HG03066 (cell line): ENCODE measurements around the gene PIAS2.
A peak's percentile ranks its signal among the peaks of the same experiment; 100 is the strongest.
"Not testable (repeated sequence)": the region's sequence is repeated elsewhere in the genome, so short reads cannot be mapped to it uniquely, and the experiment has no call there.

Source experiments
- ATAC-seq: cut with Tn5 transposase; IDR thresholded peaks from one replicate; pipeline ENCODE4 v1.9.1; 2021; ENCODE audit warnings: low read depth; ENCODE audit not compliant: unreplicated experiment

Gene PIAS2

GRCh38 chr18:46909497-46909896 is 7.8 kb downstream of the PIAS2 start:
- no peak for ATAC-seq

GRCh38 chr18:46903406-46903805 is 13.9 kb downstream of the PIAS2 start:
- ATAC-seq, result no peak

- no peak for ATAC-seq
These were observed 17.9 kb downstream of the PIAS2 start for GRCh38 chr18:46899274-46899948.

DNA sequence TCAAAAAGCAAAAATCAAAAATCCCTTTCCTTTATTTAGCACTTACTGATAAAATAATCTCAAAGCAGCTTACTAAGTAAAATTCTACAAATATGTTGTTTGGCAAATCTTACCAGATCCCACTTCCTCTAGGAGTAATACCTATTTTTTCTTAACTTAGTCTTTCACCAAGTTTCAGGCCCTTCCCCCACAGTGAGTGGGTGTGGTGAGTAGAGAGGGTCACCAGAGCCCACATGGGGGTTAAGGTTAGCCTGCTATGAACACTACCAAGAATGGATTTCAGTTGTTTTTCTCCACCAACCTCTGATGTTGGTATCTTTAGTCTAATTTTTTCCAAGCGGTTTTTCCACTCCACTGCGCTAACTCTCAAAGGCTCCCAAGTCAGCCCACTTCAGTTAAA is 23.2 kb downstream of the PIAS2 start:
- no peak for ATAC-seq

- ATAC-seq, result no peak
These were observed 23.9 kb downstream of the PIAS2 start for GRCh38 chr18:46893360-46893759.

DNA sequence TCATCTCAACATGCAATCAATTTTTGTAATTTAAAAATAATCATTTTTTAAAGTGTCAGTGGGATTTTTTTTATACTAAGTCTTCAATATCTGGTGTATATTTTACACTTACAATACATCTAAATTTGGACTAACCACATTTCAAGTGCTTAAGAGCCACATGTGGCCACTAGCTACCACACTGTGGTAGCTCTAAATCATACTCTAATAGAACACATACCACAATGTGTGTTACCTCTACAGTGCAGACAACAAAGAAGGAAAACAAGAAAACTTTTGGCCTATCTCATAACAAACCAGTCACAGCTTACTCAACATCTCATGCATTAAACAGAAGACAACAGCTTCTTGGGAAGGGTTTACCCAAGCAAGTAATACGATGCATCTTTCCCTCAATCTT is 24.5 kb downstream of the PIAS2 start:
- peak; percentile 52 for ATAC-seq

GRCh38 chr18:46891742-46892214 is 25.5 kb downstream of the PIAS2 start:
- peak; percentile 67 for ATAC-seq

DNA sequence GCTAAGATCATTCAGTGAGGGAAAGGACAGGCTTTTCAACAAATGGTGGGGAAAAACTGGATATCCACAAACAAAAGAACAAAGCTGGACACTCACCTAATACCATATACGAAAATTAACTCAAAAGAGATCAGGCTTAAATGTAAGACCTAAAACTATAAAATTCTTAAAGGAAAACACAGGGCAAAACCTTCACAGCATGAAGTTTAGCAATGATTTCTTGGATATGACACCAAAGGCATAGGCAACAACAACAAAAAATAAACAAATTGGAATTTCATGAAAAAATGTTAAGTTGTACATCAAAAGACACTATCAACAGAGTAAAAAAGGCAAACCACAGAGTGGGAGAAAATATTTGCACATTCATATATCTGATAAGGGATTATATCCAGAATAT is 28.3 kb downstream of the PIAS2 start:
- ATAC-seq, result no peak

GRCh38 chr18:46886893-46887292 is 30.4 kb downstream of the PIAS2 start:
- no peak for ATAC-seq

DNA sequence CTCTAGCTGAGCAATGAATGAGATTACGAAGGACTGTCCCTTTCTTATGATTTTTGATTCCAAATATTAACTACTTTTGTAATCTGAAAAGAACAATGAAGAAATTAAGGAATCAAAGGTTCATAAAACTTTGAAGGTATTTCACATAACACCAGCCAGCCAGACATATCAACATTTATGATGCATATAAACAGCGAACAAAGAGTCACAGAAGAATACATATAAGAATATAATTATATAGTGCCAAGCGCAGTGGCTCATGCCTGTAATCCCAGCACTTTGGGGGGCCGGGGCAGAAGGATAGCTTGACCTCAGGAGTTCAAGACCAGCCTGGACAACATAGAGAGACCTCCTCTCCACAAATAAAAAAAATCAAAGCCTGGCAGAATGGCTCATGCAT is 34.1 kb downstream of the PIAS2 start:
- ATAC-seq, result no peak

- ATAC-seq, result no peak
These were observed 39.8 kb downstream of the PIAS2 start for GRCh38 chr18:46877329-46877987.

DNA sequence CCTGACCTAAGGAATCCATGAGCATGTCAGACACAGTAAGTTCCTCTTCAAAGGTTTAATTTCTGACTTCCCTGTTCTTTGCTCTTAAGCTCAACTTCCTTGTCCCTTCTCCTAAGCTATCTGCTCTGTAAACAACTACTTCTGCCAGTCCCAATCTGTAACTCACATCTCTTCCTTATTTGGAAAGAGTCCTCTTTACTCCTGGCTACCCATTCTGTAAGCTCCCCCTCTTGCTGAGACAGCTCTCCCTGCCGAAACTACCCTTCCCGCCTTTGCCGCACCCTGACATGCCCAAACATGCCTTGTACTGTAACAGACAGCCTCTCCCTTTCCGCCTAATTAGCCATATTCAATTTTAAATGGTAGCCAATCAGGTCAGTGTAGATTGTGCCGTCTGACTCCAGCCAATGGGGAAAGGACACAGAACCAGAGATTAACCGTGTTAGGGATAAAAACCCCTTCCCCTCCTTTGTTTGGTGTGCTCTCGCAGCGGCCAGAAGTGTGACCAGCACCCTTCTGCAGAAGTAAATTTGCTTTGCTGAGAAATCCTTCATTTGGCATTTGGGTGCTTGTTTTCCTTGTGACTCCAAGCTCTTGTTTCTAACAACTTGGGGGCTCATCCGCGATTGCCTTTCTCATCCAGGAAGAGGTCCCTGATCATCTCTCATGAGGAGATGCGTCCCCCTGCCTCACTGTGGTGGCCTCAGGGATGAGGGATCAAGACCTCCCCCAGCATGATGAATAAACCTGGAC is 49.0 kb downstream of the PIAS2 start:
- no peak for ATAC-seq

- ATAC-seq, result no peak
These were observed 49.8 kb downstream of the PIAS2 start for GRCh38 chr18:46867367-46868143.

GRCh38 chr18:46866523-46866922 is 50.8 kb downstream of the PIAS2 start:
- no peak for ATAC-seq

GRCh38 chr18:46865245-46865644 is 52.1 kb downstream of the PIAS2 start:
- not testable (repeated sequence) for ATAC-seq

- ATAC-seq, result peak; percentile 61
These were observed 57.5 kb downstream of the PIAS2 start for GRCh38 chr18:46859855-46860254.

DNA sequence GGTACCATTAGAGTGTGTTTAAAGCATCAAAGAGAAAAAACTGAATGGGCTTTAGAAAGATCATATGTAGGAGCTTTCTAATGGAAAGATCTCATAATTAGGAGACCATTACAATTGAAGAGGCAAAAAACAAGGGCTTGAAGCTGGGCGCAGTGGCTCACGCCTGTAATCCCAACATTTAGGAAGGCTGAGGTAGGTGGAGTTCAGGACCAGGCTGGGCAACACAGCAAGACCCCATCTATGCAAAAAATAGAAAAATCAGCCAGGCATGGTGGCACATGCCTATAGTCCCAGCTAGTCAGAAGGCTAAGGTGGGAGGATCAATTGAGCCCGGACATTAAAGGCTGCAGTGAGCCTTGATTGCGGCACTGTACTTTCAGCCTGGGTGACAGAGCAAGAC is 59.0 kb downstream of the PIAS2 start:
- no peak for ATAC-seq

DNA sequence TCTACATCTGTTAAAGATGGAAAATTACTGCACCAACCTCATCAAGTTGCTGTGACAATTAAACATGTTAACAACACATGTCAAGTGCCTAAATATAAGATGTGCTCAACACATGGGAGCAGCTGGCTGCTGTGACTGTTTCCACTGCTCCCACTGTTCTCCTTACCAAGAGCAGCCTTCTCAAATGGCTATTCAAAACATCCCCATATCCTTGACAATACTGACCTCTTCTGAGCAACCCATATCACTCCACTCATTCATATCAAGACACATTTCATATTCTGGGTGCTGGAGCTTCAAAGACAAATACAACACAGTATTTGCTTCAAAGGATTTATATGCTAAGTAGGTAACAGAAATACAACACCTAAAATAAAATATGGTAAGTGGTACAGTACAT is 60.3 kb downstream of the PIAS2 start:
- ATAC-seq, result no peak

DNA sequence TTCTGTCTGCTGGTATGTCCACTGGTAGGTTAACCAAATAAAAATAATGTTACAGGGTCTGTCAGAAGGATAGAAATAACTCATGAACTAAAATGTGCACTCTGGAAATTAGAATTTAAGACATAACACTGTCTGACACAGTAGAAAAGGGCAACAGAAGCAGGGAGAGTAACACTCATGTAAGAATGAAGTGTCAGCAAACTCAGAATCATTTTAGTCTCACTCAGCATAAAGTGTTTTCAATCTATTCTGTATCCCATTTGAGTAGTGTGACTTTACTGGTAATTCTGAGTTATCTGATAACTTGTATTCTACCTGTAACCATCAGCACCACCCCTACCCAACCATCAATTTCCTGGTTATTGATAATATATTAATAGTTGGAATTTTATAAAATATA is 68.3 kb downstream of the PIAS2 start:
- no peak for ATAC-seq

- ATAC-seq, result no peak
These were observed 73.9 kb downstream of the PIAS2 start for GRCh38 chr18:46843372-46843771.

DNA sequence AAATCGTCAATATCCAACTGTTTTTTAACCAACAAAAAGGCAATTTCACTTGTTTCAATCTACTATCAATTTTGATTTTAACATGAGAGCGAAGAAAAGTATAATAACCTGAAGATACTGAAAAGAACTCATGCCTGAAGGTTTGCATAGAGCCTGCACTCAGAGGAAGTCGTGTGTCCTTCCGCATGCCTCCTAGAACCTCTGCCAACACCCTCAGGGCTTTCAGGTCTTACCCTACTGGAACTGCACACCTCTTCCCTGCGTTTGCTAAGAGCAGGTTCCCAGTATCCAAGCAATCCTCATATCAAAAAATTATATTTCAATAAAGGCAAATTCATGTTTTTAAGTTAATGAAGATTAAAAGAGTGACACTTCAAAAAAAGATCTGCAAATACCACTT is 74.7 kb downstream of the PIAS2 start:
- no peak for ATAC-seq
